ENCODE results near the gene STRADB. TPM values are rescaled to one million over a fixed set of nuclear protein-coding genes. Genes with fewer than 3 reads are reported as not detected.

The STRADB gene
- total RNA-seq, 1 experiment from 2014 or later: 28.9 TPM

- Histone ChIP-seq H3K9me3 (ENCODE audit: low read length) (no peaks in the 10 kb centered on the region), H3K27ac (ENCODE audit: low read length) (no peak overlapping the region), H3F3A (ENCODE audit: low read length, unreplicated experiment) (no peaks in the 10 kb centered on the region), H3K4me1 (ENCODE audit: insufficient read depth, low read length) (no peaks in the 10 kb centered on the region), H3K79me2 (ENCODE audit: low read length) (no peaks in the 10 kb centered on the region), H2AFZ (ENCODE audit: low read length) (no peak overlapping the region), H3K9ac (ENCODE audit: low read length) (no peak overlapping the region), H3K27me3 (ENCODE audit: low read length) (no peaks in the 10 kb centered on the region), H3K36me3 (ENCODE audit: low read depth, low read length) (peaks cover 6% of the 10 kb centered on the region), H4K20me1 (ENCODE audit: low read length) (no peaks in the 10 kb centered on the region), H3K4me3 (ENCODE audit: low read length) (no peak overlapping the region), H3K4me2 (ENCODE audit: low read length) (no peak overlapping the region), H3K9me2 (replicated peaks; ENCODE audit: low read length) (no peaks in the 10 kb centered on the region)
- POLR2A ChIA-PET (ENCODE audit: unreplicated experiment): no interaction called here
- CTCF ChIA-PET: no interaction called here
- TF ChIP-seq EZH2phosphoT487 (IDR thresholded peaks at IDR 0.05; ENCODE audit: borderline replicate concordance, low read length) (no peak), EZH2 (IDR thresholded peaks at IDR 0.05; ENCODE audit: low read length, unreplicated experiment) (no peak), CTCF (conservative IDR thresholded peaks at IDR 0.05; ENCODE audit: low read depth, low read length) (no peak)
- intact Hi-C loops (cut with micrococcal nuclease): no loop called here
- ATAC-seq (no peak), DNase-seq (no peak)
- no TSS peak for BruUV-seq (replicated peaks)
These were observed 6.8 kb downstream of the STRADB start for GRCh38 chr2:201458381-201458780.

- BruUV-seq (replicated peaks): no TSS peak
- Histone ChIP-seq H3K36me3 (ENCODE audit: low read depth, low read length) (peaks cover 6% of the 10 kb centered on the region), H3K4me3 (ENCODE audit: low read length) (no peak overlapping the region), H3K9me3 (ENCODE audit: low read length) (no peaks in the 10 kb centered on the region), H2AFZ (ENCODE audit: low read length) (no peak overlapping the region), H3K9ac (ENCODE audit: low read length) (no peak overlapping the region), H3K4me2 (ENCODE audit: low read length) (no peak overlapping the region), H3K27ac (ENCODE audit: low read length) (no peak overlapping the region), H3K9me2 (replicated peaks; ENCODE audit: low read length) (no peaks in the 10 kb centered on the region), H3K79me2 (ENCODE audit: low read length) (no peaks in the 10 kb centered on the region), H3K4me1 (ENCODE audit: insufficient read depth, low read length) (peaks cover 6% of the 10 kb centered on the region), H4K20me1 (ENCODE audit: low read length) (no peaks in the 10 kb centered on the region), H3K27me3 (ENCODE audit: low read length) (no peaks in the 10 kb centered on the region), H3F3A (ENCODE audit: low read length, unreplicated experiment) (no peaks in the 10 kb centered on the region)
- ChIA-PET CTCF (no interaction called here), POLR2A (ENCODE audit: unreplicated experiment) (no interaction called here)
- intact Hi-C loops (cut with micrococcal nuclease): no loop called here
- DNase-seq (no peak), ATAC-seq (no peak)
- no peak for TF ChIP-seq EZH2 (IDR thresholded peaks at IDR 0.05; ENCODE audit: low read length, unreplicated experiment)
These were observed 9.0 kb downstream of the STRADB start for GRCh38 chr2:201460532-201460931.

DNA sequence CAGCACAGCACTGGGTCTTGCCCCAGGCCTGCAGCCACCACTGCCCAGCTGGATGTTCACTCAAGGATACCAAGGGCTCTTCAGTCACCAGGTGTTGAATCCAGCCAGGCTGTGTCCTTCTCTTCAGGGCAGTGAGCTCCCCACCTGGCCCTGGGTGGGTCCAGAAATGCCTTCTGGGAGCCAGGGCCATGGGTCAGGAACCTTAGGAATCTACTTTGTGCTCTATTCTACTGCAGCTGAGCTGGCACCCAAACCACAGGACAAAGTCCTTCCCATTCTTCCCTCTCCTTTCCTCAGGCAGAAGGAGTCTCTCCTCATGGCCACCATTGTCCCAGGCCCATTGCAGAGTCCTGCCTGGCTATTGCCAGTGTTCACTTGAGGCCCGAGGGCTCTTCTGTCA, 13.0 kb downstream of the STRADB start:
- no peak for ATAC-seq
- Histone ChIP-seq H3K4me1 (ENCODE audit: insufficient read depth, low read length) (peaks cover 41% of the 10 kb centered on the region), H3K79me2 (ENCODE audit: low read length) (no peaks in the 10 kb centered on the region), H2AFZ (ENCODE audit: low read length) (no peak overlapping the region), H3K9me3 (ENCODE audit: low read length) (no peaks in the 10 kb centered on the region), H3K4me3 (ENCODE audit: low read length) (no peak overlapping the region), H3F3A (ENCODE audit: low read length, unreplicated experiment) (peaks cover 10% of the 10 kb centered on the region), H3K36me3 (ENCODE audit: low read depth, low read length) (peaks cover 9% of the 10 kb centered on the region), H4K20me1 (ENCODE audit: low read length) (no peaks in the 10 kb centered on the region), H3K27me3 (ENCODE audit: low read length) (no peaks in the 10 kb centered on the region), H3K27ac (ENCODE audit: low read length) (no peak overlapping the region), H3K9ac (ENCODE audit: low read length) (no peak overlapping the region), H3K4me2 (ENCODE audit: low read length) (no peak overlapping the region), H3K9me2 (replicated peaks; ENCODE audit: low read length) (no peaks in the 10 kb centered on the region)
- TF ChIP-seq CTCF (conservative IDR thresholded peaks at IDR 0.05; ENCODE audit: low read depth, low read length) (no peak), EZH2 (IDR thresholded peaks at IDR 0.05; ENCODE audit: low read length, unreplicated experiment) (no peak), EZH2phosphoT487 (IDR thresholded peaks at IDR 0.05; ENCODE audit: borderline replicate concordance, low read length) (no peak)
- ChIA-PET POLR2A (ENCODE audit: unreplicated experiment) (no interaction called here), CTCF (no interaction called here)
- intact Hi-C loops (cut with micrococcal nuclease): no loop called here
- BruUV-seq (replicated peaks): no TSS peak
- no peak for DNase-seq

All from PC-3 (cell line).